Measurements from ENCODE around the gene IDH3A. TPM values are rescaled to one million over a fixed set of nuclear protein-coding genes. Genes with fewer than 3 reads are reported as not detected.
A peak's percentile ranks its signal among the peaks of the same experiment; 100 is the strongest.
"Not testable (repeated sequence)": the region's sequence is repeated elsewhere in the genome, so short reads cannot be mapped to it uniquely, and the experiment has no call there.

The IDH3A gene
- polyA plus RNA-seq, 1 experiment, result 49.3 TPM

DNA sequence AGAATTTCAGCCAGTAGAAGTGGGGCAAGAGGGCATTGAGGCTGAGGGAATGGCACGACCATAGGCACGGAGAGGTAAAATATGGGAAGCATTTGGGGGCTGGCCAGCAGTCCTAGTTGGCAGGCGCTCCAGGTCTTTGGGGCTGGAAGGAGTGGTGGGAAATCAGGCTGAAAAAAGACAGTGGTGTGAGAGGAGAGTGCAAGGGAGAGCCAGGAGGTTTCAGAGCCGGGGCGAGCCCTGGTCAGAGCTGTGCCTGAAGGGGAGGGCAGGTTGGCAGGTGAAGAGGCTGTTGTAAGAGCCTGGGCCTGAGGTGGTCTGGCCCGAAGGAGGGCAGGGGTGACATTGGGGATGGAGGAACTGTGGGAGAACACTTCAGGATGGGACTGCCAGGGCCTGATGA lies 1.6 kb upstream of the IDH3A start:
- no peak overlapping the region for H3K4me3 ChIP-seq (ENCODE audit: low read depth, low read length)
- H3K36me3 ChIP-seq (ENCODE audit: control insufficient read depth, insufficient read depth, low read length), result no peaks in the 10 kb centered on the region
- TF ChIP-seq, protein P1, sequence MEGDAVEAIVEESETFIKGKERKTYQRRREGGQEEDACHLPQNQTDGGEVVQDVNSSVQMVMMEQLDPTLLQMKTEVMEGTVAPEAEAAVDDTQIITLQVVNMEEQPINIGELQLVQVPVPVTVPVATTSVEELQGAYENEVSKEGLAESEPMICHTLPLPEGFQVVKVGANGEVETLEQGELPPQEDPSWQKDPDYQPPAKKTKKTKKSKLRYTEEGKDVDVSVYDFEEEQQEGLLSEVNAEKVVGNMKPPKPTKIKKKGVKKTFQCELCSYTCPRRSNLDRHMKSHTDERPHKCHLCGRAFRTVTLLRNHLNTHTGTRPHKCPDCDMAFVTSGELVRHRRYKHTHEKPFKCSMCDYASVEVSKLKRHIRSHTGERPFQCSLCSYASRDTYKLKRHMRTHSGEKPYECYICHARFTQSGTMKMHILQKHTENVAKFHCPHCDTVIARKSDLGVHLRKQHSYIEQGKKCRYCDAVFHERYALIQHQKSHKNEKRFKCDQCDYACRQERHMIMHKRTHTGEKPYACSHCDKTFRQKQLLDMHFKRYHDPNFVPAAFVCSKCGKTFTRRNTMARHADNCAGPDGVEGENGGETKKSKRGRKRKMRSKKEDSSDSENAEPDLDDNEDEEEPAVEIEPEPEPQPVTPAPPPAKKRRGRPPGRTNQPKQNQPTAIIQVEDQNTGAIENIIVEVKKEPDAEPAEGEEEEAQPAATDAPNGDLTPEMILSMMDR (IDR thresholded peaks at IDR 0.05; ENCODE audit: insufficient read depth, low read depth, low read length), result no peak
- DNase-seq (ENCODE audit: low read depth), result no peak
- H3K27me3 ChIP-seq (ENCODE audit: control insufficient read depth, insufficient read depth, low read length), result no peaks in the 10 kb centered on the region
- POLR2A ChIA-PET, result no interaction called here
- CTCF ChIA-PET, result interaction anchor here (2.6 to 4.4 kb wide), 2 partner anchors 9 to 16 kb away, joined by 11 to 22 read pairs; partner anchors contain the start of gene CIB2

DNA sequence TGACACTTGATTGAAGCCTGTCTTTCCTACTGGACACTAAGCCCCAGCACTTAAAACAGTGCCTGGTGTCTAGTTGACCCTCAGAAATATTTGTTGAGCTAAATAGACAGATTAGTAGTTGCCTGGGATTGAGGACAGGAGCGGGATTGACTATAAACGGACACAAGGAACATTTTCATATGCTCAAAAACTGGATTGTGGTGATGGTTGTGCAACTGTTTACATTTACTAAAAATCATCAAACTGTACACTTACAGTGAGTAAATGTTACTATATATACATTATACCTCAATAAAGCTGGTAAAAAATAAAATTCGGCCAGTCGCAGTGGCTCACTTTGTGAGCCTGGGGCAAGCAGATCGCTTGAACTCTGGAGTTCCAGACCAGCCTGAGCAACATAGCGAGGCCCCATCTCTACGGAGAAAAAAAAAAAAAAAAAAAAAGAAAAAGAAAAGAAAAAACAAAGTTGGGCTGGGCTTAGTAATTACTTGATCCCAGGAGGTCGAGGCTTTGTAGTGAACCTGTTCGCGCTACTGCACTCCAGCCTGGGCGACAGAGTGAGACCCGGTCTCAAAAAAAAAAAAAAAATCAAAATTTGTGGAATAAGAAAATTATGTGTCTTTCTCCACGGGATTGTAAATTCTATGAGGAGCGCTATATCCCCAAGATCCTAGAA lies 632 bp upstream of the IDH3A start:
- no peaks in the 10 kb centered on the region for H3K36me3 ChIP-seq (ENCODE audit: control insufficient read depth, insufficient read depth, low read length)
- POLR2A ChIA-PET, result interaction anchor here (0.7 kb wide), 1 partner anchor 64 kb away, joined by 14 read pairs; no protein-coding TSS in a partner anchor
- peak overlapping the region; percentile 51 for H3K4me3 ChIP-seq (ENCODE audit: low read depth, low read length)
- TF ChIP-seq, protein P1 (IDR thresholded peaks at IDR 0.05; ENCODE audit: insufficient read depth, low read depth, low read length), result no peak
- CTCF ChIA-PET, result interaction anchor here (2.6 to 4.4 kb wide), 2 partner anchors 10 to 17 kb away, joined by 11 to 22 read pairs; partner anchors contain the start of gene CIB2
- DNase-seq (ENCODE audit: low read depth), result no peak
- no peaks in the 10 kb centered on the region for H3K27me3 ChIP-seq (ENCODE audit: control insufficient read depth, insufficient read depth, low read length)

DNA sequence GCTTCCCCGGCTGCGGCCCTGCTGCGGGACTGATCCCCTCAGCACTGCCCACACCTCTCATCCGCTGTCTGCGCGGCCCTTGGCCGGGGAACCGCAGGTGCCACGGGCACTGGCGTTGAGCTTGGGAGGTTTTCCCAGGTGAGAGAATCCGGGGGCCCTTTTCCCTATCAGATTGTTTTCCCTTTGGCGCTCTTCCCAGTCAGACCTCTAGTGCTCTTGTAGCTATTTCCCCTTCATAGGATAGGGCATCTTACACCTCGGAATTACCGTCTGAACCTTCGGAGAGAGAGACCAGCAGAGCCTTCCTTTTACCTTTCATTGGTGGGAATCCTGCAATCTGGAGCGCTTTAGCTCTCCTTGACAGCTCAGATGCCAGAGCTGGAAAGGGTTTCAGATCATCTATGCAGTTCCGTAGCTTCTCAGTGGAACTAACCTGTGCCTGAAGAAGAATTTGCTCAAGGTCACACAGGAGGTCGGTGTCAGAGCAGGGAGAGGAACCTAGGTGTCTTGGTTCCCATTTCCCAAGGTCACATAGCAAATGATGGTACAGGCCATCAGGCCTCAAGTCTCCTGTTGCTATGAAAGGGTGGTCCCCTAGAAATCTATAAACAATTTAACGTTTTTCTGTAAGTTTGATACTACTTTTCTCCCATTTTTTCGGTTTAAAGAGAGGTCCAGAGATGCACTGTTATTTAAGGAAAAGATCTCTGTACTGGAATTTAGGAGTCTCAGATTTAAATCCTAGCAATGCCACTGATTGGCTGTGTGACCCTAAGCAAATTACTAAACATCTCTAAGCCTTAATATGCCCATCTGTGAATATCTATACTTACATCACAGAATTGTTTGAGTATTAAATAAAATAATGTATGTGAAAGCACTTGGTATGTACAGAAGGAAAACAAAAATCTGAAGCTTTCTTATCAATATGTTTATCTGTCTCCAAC lies 916 bp downstream of the IDH3A start:
- Histone ChIP-seq H3K4me3 (ENCODE audit: low read depth, low read length) (peak overlapping the region; percentile 63), H3K36me3 (ENCODE audit: control insufficient read depth, insufficient read depth, low read length) (no peaks in the 10 kb centered on the region), H3K27me3 (ENCODE audit: control insufficient read depth, insufficient read depth, low read length) (no peaks in the 10 kb centered on the region)
- TF ChIP-seq, protein P1 (IDR thresholded peaks at IDR 0.05; ENCODE audit: insufficient read depth, low read depth, low read length), result no peak
- ChIA-PET CTCF (interaction anchor here (4.4 kb wide), 1 partner anchor 19 kb away, joined by 22 read pairs; the partner anchor contains the start of gene CIB2), POLR2A (no interaction called here)
- DNase-seq (ENCODE audit: low read depth), result no peak

DNA sequence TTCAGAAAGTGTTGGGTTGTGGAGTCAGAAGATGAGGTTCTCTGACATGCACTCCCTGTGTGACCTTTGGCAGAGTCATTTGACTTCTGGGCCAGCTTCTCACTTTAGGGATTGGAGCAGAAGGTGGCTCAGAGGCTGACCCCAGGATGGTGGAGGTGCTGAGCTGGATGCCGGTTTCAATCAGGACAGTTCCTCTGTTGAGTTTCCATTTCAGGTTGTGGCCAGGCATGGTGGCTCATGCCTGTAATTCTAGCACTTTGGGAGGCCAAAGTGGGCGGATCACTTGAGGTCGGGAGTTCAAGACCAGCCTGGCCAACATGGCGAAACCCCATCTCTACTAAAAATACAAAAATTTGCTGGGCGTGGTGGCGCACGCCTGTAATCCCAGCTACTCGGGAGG lies 1.9 kb downstream of the IDH3A start:
- DNase-seq (ENCODE audit: low read depth); POLR2A ChIA-PET; H3K27me3 ChIP-seq (ENCODE audit: control insufficient read depth, insufficient read depth, low read length); H3K4me3 ChIP-seq (ENCODE audit: low read depth, low read length); H3K36me3 ChIP-seq (ENCODE audit: control insufficient read depth, insufficient read depth, low read length): not testable (repeated sequence)
- CTCF ChIA-PET, result interaction anchor here (1.0 kb wide), 1 partner anchor 44 kb away, joined by 4 read pairs; no protein-coding TSS in a partner anchor

DNA sequence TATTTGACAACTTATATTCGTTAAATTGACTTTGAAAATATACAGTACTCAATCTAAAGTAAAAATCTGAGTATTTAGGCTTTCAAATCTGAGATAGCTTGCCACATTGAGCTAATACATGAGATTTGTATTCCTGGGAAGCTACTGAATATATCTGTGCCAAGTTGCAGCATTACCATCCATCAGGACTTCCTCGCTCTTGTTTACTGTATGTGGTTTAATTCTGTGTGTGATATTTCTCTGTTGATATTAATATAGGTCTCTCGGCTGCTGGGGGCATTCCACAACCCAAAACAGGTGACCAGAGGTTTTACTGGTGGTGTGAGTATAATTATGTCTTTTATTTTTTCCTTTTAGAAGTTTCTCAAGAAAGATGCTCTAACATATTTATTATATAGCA lies 5.8 kb downstream of the IDH3A start:
- ChIA-PET POLR2A (no interaction called here), CTCF (interaction anchor here (0.9 to 2.5 kb wide), 2 partner anchors 24 to 86 kb away, joined by 3 to 7 read pairs; partner anchors contain the start of gene CIB2)
- TF ChIP-seq, protein P1 (IDR thresholded peaks at IDR 0.05; ENCODE audit: insufficient read depth, low read depth, low read length), result no peak
- DNase-seq (ENCODE audit: low read depth), result no peak
- no peak overlapping the region for H3K4me3 ChIP-seq (ENCODE audit: low read depth, low read length)
- H3K36me3 ChIP-seq (ENCODE audit: control insufficient read depth, insufficient read depth, low read length), result peaks cover 2% of the 10 kb centered on the region
- no peaks in the 10 kb centered on the region for H3K27me3 ChIP-seq (ENCODE audit: control insufficient read depth, insufficient read depth, low read length)

Data from BJ (cell line).